GM20431 (cell line): Measurements from ENCODE around the gene AMH.

ENCODE experiments used
- in situ Hi-C: fragments of 300-500 bp; cut with MseI, MboI; formaldehyde crosslinking; loops from one replicate; pipeline ENCODE4 v1.15.0; 2020; ENCODE audit warnings: low sequenced_read_pairs; ENCODE audit not compliant: unreplicated experiment

Gene AMH

GRCh38 chr19:2219726-2220125 lies 29.4 kb upstream of the AMH start:
- in situ Hi-C loops, result no loop called here

- in situ Hi-C loops, result no loop called here
Observed at GRCh38 chr19:2221250-2221831, 27.8 kb upstream of the AMH start.

GRCh38 chr19:2221918-2222317 lies 27.2 kb upstream of the AMH start:
- in situ Hi-C loops, result no loop called here

- in situ Hi-C loops, result no loop called here
Observed at GRCh38 chr19:2223391-2223790, 25.7 kb upstream of the AMH start.

- in situ Hi-C loops, result no loop called here
Observed at GRCh38 chr19:2223959-2224358, 25.2 kb upstream of the AMH start.

GRCh38 chr19:2224754-2225349 lies 24.3 kb upstream of the AMH start:
- in situ Hi-C loops, result no loop called here

- in situ Hi-C loops, result no loop called here
Observed at GRCh38 chr19:2225415-2226050, 23.6 kb upstream of the AMH start.

- in situ Hi-C loops, result no loop called here
Observed at GRCh38 chr19:2226051-2226839, 22.9 kb upstream of the AMH start.

- in situ Hi-C loops, result no loop called here
Observed at GRCh38 chr19:2226840-2227360, 22.2 kb upstream of the AMH start.

GRCh38 chr19:2227415-2228156 lies 21.5 kb upstream of the AMH start:
- in situ Hi-C loops, result no loop called here

- in situ Hi-C loops, result no loop called here
Observed at GRCh38 chr19:2228157-2229030, 20.7 kb upstream of the AMH start.

- in situ Hi-C loops, result no loop called here
Observed at GRCh38 chr19:2229103-2230032, 19.8 kb upstream of the AMH start.

GRCh38 chr19:2230033-2230531 lies 19.0 kb upstream of the AMH start:
- in situ Hi-C loops, result no loop called here

- in situ Hi-C loops, result no loop called here
Observed at GRCh38 chr19:2230807-2231533, 18.2 kb upstream of the AMH start.

GRCh38 chr19:2231621-2232221 lies 17.4 kb upstream of the AMH start:
- in situ Hi-C loops, result no loop called here

- in situ Hi-C loops, result no loop called here
Observed at GRCh38 chr19:2232286-2233151, 16.6 kb upstream of the AMH start.
